Nephron progenitor cell (in vitro differentiated cells): ENCODE data around the gene RHOT2.

Experiments
- DNase-seq: peaks from one replicate; pipeline ENCODE4 v3.0.0; 2021
- H3K27ac Mint-ChIP-seq: 2 replicates; pipeline ENCODE4 v1.8.0; 2021; ENCODE audit warnings: mild to moderate bottlenecking, moderate library complexity, mixed read lengths
- H3K27me3 Mint-ChIP-seq: 2 replicates; pipeline ENCODE4 v1.8.0; 2021; ENCODE audit warnings: mild to moderate bottlenecking, low read depth, mixed read lengths; ENCODE audit not compliant: poor library complexity
- H3K36me3 Mint-ChIP-seq: 2 replicates; pipeline ENCODE4 v1.8.0; 2021; ENCODE audit warnings: low read depth, mixed read lengths
- H3K4me1 Mint-ChIP-seq: 2 replicates; pipeline ENCODE4 v1.8.0; 2021; ENCODE audit warnings: mixed read lengths
- H3K4me3 Mint-ChIP-seq: 2 replicates; pipeline ENCODE4 v1.8.0; 2021; ENCODE audit warnings: mild to moderate bottlenecking, moderate library complexity, mixed read lengths
- H3K9me3 Mint-ChIP-seq: 2 replicates; pipeline ENCODE4 v1.8.0; 2021; ENCODE audit warnings: mild to moderate bottlenecking, moderate library complexity, mixed read lengths
- TF ChIP-seq, protein P1 (sequence below): fragments of 200-600 bp; sonication (generic); IDR thresholded peaks from 2 replicates; pipeline ENCODE4 v1.5.0; 2021; ENCODE audit warnings: antibody characterized with exemption

RHOT2 gene

DNA sequence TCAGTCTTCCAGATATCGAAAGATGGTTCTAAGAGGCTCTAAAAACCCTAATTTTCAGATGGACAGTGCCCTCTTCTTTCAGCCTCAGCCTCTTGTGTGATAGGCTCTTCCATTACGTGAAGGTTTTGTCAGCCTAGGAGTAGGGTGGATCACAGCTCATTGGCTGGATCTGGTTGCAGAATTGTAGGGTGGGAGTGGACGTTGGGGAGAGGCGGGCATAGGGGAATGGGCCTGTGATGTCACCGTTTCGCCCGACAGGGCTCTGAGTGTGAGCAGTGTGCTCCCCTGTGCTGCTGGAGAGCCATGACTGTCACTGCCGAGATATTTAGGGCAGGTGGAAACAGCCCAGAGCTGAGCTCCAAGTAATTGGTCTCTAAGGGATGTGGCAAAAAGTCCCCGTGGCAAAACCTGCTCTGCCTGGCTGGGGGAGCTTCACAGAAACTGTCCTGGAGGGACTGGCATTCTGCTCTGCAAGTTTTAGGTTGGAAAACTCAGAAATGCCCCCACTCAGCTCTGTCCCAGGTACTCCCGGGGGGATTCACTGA lies 43.3 kb upstream of the RHOT2 start:
- peaks cover 3% of the 10 kb centered on the region for H3K27me3 Mint-ChIP-seq
- DNase-seq = no peak
- H3K36me3 Mint-ChIP-seq = peaks cover 11% of the 10 kb centered on the region
- H3K4me3 Mint-ChIP-seq = peak overlapping the region; percentile 57
- peak overlapping the region; percentile 98 for H3K27ac Mint-ChIP-seq
- TF ChIP-seq, protein P1, sequence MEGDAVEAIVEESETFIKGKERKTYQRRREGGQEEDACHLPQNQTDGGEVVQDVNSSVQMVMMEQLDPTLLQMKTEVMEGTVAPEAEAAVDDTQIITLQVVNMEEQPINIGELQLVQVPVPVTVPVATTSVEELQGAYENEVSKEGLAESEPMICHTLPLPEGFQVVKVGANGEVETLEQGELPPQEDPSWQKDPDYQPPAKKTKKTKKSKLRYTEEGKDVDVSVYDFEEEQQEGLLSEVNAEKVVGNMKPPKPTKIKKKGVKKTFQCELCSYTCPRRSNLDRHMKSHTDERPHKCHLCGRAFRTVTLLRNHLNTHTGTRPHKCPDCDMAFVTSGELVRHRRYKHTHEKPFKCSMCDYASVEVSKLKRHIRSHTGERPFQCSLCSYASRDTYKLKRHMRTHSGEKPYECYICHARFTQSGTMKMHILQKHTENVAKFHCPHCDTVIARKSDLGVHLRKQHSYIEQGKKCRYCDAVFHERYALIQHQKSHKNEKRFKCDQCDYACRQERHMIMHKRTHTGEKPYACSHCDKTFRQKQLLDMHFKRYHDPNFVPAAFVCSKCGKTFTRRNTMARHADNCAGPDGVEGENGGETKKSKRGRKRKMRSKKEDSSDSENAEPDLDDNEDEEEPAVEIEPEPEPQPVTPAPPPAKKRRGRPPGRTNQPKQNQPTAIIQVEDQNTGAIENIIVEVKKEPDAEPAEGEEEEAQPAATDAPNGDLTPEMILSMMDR = no peak
- no peaks in the 10 kb centered on the region for H3K9me3 Mint-ChIP-seq
- H3K4me1 Mint-ChIP-seq = peaks cover 76% of the 10 kb centered on the region

DNA sequence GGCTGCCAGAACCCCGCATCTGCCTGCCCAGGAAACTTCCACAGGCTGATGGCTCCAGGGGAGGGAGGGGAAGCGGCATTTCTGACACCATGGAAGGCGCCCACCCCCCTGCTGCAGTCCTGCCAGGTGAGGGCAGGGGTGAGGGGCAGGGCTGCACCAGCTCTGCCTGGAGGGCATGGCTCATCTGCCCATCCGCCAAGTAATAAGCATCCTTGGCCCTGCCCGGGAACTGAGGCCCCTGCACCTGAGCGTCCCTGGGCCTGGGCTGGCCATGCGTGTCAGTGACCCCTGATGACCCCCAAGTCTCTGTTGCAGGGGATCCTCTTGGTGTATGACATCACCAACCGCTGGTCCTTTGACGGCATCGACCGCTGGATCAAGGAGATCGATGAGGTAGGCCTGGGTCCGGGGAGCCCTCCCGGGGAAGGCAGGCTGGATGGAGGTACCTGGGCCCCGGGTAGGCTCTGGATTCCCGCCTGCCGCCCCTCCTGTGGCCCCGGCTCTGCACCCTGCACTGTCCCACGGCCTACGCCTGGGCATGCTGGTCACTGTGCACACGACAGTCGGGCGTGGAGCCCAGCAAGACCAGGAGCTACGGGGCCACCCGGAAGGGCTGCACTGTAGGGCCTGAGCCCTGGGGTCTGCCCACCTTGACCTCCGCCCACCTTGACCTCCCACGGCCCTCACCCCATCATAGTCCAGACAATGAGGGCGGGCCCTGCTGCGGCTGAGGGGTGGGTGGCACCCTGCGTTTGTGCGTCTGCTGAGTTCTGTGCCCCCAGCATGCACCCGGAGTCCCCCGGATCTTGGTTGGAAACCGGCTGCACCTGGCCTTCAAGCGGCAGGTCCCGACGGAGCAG lies 42.6 kb upstream of the RHOT2 start:
- Mint-ChIP-seq H3K4me1 (peaks cover 81% of the 10 kb centered on the region), H3K4me3 (no peak overlapping the region), H3K27ac (no peak overlapping the region), H3K27me3 (peaks cover 3% of the 10 kb centered on the region), H3K9me3 (no peaks in the 10 kb centered on the region), H3K36me3 (peaks cover 11% of the 10 kb centered on the region)
- TF ChIP-seq, protein P1 = no peak
- no peak for DNase-seq

DNA sequence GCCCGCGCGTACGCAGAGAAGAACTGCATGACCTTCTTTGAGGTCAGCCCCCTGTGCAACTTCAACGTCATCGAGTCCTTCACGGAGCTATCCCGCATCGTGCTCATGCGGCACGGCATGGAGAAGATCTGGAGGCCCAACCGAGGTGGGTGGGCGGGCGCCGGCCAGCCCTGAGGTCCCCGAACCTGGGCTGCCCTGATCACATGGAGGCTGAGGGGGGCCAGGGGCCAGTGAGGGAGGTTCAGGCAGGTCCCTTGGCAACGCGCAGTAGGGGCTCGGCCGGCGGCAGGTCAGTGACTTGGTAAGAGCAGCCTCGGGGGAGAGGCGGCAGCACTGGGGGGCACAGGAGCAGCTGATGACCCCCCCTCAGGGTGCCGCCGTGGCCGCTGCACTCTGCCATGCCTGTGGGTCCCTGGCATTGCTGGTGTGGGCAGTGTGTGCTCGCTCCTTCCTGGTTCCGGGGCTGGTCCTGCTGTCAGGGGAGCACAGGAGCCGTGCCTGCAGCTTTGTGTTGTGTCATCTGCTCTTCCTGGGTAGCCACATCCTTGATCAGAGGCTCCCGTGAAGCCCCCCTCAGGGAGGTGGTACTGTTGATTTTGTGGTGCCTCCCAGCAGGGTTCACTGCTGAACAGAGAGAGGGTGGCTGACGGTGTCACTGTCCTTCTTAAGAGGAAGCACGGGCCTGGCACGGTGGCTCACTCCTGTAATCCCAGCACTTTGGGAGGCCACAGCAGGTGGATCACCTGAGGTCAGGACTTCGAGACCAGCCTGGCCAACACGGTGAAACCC lies 41.8 kb upstream of the RHOT2 start:
- peaks cover 3% of the 10 kb centered on the region for H3K27me3 Mint-ChIP-seq
- TF ChIP-seq, protein P1 = no peak

DNA sequence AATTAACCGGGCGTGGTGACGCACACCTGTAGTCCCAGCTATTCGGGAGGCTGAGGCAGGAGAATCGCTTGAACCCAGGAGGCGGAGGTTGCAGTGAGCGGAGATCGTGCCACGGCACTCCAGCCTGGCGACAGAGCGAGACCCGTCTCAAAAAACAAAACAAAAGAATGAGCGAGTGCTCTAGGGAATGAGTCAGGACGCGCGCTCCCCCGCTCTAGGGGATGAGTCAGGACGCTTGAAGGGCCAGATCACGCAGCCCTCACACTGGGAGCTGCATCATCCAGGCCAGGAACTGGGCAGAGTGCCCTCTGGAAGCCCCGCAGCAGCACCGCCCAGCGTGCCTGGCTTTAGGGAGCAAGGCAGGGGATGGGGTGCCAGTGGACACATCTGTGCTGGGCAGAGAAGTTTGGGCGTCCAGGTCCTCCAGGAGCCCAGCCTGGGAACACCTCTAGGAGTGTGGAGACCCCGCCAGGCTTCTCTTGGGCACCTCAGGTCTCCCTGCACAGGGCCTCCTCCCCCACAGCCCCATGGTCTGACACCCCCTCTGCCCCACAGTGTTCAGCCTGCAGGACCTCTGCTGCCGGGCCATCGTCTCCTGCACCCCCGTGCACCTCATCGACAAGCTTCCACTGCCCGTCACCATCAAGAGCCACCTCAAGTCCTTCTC lies 41.0 kb upstream of the RHOT2 start:
- Mint-ChIP-seq H3K36me3 (peaks cover 11% of the 10 kb centered on the region), H3K4me1 (peaks cover 70% of the 10 kb centered on the region), H3K27me3 (peaks cover 3% of the 10 kb centered on the region), H3K4me3 (no peak overlapping the region), H3K27ac (peak overlapping the region; percentile 77), H3K9me3 (no peaks in the 10 kb centered on the region)
- TF ChIP-seq, protein P1 = no peak
- DNase-seq = no peak

More for the DNA sequence above, 41.8 kb upstream of the RHOT2 start:
- Mint-ChIP-seq H3K27ac (peak overlapping the region; percentile 77), H3K4me3 (no peak overlapping the region), H3K36me3 (peaks cover 11% of the 10 kb centered on the region), H3K4me1 (peaks cover 78% of the 10 kb centered on the region), H3K9me3 (no peaks in the 10 kb centered on the region)
- no peak for DNase-seq

DNA sequence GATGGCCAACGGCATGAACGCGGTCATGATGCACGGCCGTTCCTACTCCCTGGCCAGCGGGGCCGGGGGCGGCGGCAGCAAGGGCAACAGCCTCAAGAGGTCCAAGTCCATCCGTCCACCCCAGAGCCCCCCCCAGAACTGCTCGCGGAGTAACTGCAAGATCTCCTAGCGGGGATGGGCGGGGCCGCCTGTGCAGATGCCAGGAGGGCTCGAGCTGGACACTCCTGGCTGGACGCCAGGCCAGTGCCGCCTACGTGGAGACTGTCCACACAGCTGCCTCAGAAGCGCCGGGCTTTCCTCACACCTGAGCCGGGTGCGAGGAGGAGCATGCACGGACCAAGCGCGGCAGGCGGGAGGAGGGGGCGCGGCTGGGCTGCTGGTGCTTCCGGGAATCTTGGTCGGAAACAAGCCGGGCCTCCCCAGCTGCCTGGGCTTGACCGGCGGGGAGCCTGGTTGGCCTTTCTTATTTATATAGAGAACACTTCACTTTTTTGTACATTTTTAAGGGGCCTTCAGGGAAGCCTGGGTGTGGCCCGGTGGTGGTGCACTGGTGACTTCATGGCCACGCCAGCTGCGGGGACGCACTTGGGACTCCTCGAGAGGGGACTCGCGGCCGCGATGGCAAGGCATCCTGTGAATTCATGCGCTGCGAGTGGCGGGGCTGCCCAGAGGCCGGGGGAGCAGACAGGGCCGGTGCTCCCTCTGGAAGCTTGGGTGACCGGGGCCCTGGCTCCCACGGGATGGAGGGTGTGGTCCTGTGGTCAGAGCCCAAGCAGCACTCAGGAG lies 40.3 kb upstream of the RHOT2 start:
- H3K27ac Mint-ChIP-seq = peak overlapping the region; percentile 64
- TF ChIP-seq, protein P1 = no peak
- no peak for DNase-seq
- H3K4me3 Mint-ChIP-seq = peak overlapping the region; percentile 54
- peaks cover 3% of the 10 kb centered on the region for H3K27me3 Mint-ChIP-seq
- H3K36me3 Mint-ChIP-seq = peaks cover 11% of the 10 kb centered on the region
- H3K4me1 Mint-ChIP-seq = peaks cover 63% of the 10 kb centered on the region
- H3K9me3 Mint-ChIP-seq = no peaks in the 10 kb centered on the region
